Pons (tissue), 1 donor: Measurements from ENCODE around the gene CNTN2.

Source experiments
- DNase-seq: peaks from one replicate; pipeline ENCODE4 v3.0.0-alpha.2; 2016; ENCODE audit warnings: low spot score

CNTN2 gene

DNA sequence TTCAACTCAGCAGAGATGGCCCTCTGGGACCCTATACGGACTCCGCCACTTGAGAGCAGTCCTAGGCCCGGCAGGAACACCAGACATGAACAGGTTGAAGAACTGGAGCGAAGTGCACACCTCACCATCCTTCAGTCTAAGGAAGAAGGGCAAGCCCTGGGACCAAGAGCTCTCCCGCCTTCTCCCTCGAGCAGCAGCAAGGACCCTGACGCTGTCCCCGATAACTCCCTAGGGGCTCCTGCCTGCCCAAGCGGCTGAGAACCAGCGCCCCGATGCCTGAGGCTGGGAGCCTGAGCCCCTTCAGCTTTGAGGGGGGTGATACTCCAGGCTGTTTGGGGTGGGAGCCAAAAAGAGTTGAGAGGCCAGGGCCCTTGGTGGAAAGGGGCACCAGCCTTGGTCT lies 31.1 kb downstream of the CNTN2 start:
- DNase-seq: no peak

DNA sequence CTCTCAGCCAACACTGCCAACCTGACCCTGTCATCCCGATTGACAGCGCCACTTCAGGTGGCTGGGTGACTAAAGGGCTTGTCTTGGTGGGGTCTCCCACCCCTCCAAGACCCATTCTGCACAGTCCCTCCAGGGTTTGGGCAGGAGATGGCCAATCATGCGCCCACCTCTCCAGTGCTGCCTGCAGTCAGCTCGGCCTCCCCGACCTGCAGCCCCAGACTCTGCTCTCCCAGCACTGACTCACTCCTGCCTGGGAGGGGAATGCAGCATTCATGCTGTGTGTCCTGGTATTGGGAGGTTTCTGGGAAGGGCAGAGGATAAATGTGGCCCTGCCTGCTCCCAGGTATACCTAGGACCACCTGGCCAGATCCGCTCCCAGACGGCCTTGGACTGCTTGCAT lies 31.5 kb downstream of the CNTN2 start:
- no peak for DNase-seq

DNA sequence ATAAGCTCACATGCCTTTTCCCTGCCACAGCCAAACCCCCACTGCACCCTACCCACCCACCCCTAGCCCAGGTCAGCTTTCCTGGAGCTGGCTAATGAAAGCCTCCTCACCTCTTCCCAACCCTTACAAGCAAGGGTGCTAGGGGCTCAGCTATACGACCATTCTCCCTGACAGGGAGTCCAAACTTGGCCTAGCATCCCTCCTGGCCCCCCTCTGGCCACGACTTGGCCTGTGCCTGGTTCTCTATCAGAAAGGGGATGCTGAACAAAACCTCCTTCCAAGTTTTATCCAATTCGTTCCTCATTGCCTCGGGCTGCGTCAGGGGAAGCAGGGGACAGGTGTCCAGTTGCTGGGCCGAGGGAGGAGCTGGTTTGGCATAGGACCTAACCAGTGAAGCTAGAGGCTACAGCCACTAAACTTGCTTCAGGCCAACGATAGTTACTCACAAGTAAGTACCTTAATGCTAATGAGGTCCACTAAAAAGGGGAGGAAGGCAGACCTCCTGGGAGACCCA lies 32.7 kb downstream of the CNTN2 start:
- DNase-seq: no peak

DNA sequence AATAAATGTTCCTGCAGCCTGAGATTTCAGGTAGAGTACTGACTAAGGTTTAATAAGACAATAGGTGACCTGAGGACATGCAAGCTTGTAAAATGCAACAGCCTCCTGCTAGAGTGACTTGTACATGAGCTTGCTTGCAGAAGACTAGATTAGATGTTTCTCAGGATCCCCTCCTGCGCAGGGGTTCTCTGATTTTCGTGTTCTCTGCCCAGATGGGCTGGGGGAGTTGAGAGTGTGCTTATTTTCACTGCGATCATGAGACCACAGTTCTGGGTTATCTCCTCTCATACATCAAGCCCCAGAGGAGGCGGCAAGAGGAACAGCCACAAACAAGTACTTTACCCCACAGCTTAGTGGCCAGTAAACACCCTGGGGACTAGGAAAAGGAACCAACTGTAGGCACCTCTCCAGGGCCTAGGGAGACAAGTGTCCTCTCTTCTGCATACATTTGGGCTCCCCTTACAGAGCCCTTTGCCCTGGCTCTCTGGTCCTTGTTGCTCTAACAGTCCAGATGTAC lies 33.3 kb downstream of the CNTN2 start:
- no peak for DNase-seq

DNA sequence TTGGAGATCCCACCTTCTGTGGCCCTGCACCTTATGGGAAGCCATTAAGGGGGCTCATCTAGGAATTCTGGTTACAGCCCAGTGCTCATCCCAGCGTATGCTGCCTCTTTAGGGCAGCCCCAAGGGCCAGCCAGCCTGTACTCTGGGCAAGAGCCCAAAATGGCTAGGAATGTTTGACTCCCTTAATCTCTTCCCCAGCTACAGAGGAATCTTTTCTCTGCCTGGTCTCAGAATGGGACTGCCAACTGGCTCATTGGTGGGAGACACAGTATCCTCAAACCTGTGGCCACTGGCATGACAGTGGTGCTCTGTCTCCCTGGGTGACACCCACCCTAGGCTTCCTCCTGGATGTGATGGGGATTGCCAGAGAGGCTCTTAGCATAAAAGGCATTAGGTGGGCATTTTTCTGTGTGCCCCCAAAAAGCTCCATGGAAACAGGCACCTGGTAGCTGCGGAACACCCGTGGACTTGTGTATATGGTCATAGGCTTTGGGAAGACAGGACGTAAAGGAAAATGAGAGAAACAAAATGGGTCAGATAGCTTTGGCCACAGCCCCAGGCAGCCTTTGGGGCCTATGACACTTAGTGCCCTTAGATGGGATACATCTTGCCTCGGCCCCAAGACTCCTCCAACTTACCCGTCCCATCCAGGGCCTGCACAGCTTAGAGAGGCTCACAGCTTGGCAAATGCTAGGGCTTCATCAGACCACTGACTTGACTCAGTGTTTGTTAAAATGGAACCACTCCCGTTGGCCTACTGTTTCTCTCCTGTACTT lies 34.3 kb downstream of the CNTN2 start:
- DNase-seq: peak; percentile 64

DNA sequence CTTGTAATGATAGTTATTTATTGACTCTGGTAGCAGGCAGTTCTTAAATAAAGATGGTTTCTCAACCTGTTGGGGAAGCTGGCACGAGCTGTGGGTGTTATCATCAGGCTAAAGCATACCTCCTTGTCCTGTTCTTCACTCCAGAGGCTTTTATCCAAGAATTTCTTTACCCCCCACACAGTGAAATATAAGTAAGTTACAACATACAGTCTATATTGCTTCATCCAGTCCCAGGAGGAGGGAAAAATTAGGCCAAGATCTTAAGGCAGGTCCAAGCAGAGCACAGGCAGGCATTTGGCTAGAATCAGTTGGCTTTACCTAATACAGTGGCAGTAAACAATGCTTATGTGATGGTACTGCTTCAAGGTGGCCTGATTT lies 34.9 kb downstream of the CNTN2 start:
- no peak for DNase-seq

DNA sequence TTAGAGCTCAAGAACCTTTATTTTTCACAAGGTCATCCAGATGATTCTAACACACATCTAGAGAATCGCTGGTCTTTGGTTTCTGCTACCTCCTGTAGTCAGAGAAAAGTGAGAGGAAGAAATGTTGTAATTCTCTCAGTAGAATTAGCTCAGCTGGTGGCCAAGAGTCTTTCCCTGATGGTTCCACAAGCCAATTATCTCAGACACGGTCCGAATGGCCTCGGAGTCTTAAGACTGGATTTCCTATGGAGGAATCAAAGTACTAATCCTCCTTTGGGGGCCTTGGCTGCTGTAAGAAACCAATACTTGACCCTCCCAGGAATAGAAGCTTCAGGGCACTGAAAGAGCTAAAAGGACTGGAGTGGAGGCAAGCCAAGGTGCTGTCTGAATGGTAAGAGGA lies 39.4 kb downstream of the CNTN2 start:
- no peak for DNase-seq

DNA sequence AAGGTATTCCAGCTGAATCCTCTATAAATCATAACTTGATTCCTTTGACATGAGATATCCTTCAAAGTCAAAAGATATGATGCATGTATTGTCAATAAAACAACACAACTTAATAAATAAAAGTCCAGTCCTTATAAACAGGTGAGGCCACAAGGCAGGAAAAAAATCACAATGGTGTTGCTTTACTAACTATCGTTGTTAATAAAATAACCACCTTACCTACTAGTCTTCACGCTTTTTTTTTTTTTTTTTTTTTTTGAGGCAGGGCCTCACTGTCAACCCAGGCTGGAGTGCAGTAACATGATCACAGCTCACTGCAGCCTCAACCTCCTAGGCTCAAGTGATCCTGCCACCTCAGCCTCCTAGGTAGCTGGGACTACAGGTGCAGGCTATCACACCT lies 41.3 kb downstream of the CNTN2 start, which contains the start of gene TMEM81:
Gene TMEM81, minus strand, starts transcription at position 101 of the 400 bp plus-strand sequence. CDS start 140 bp downstream, outside the sequence.
- DNase-seq: no peak

DNA sequence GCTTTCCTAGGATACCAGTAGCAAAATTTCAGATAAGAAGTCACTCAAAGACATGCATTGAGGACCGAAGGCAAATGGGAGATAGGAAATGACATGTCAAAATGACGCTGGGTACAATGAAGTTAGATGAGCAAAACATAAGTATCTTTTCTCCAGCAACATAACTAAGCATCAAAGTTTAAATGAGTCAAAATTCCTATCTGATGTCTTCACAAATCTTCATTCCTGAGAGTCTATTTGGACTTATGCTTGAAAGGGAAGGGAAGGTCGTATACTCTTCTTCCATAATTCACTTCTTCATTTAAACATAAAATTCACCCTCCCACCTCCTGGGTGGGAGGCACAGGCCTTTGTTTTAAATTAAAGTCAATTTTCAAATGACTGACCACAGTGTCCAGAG lies 45.3 kb downstream of the CNTN2 start:
- DNase-seq: no peak

DNA sequence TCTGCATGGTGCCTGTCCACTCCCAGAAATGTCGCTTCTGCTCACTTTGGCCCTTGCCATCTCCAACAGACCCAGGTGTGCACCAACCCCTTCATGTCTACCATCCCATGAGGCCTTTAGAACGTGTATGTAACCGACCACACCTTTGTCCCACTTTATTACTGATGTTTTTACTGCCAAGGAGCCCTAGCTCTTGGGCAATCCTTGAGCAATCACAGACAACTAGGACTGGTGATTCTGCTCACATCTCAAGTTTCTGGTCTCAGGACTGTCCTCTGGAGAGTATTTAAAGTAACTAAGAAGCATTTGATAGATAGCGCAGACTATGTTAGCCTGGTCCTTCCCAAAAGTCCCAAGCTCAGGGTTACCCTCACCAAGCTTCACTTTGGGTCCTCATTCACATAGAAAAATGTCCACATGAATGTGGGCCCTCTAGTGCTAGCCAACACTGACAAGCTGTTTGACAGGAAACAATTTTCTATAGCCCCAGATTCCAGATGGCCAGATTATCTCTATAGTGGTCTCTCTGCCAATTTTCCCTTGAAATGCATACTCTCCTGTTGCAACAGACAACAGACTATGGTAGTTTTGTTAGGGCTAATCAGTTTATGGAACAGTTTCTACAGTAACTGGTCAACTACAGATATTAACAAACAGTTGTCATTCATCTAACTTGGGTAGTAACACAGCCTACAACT lies 48.2 kb downstream of the CNTN2 start:
- no peak for DNase-seq

DNA sequence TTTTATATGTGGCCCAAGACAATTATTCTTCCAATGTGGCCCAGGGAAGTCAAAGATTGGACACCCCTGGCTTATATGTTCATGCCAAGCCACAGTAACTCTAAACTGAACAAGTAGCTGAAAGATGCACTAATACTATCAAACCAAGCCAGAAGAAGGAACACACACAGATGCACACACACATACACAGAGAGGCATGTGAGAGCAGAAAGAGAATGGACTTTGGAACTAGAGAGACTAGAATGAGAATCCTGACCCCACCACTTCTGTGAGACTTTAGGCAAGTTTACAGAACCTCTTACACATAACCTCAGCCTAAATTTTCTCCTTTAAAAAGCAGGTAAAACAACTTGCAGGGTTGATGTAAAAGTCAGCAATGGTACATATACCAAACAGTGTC lies 52.4 kb downstream of the CNTN2 start:
- no peak for DNase-seq

DNA sequence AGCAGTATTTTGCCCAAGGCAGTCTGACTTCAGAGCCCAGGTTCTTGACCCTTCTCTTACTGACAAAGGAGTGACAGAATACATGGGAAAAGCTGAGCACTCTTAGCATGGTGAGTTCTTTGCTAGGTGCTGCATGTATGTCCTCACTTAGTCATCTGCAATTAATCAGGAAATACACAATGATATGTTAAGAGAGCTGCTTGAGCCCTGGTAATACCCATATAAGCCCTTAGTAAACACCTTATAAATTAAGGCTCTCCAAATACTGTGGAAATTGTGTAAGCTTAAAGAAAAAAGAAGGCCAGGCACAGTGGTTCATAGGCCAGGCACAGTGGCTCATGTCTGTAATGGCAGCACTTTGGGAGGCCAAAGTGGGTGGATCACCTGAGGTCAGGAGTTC lies 55.2 kb downstream of the CNTN2 start:
- DNase-seq: no peak

DNA sequence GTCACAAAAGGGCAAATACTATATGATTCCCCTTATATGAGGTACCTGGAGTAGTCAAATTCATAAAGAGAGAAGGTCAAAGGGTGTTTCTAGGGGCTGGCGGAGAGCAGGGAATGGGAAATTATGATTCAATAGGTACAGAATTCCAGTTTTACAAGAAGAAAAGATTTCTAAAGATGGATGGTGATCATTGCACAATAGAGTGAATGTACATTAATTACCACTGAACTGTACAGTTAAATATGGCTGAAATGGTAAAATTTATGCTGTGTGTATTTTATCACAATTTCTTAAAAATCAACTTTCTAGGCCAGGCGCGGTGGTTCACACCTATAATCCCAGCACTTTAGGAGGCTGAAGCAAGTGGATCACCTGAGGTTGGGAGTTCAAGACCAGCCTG lies 59.4 kb downstream of the CNTN2 start:
- no peak for DNase-seq

DNA sequence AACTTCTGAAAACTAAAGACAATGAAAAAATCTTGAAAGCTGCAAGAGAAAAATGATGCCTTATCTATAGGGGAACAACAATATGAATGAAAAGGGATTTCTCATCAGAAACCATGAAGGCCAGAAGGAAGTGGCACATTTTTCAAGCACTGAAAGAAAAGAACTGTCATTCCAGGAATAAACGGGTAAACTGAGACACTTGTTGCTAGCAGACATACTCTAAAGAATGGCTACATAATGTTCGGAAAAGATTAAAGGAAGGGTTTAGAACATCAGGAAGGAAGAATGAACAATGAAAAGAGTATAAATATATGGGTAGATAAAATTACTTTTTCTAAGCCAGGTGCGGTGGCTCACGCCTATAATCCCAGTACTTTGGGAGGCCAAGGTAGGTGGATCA lies 64.3 kb downstream of the CNTN2 start:
- no peak for DNase-seq

DNA sequence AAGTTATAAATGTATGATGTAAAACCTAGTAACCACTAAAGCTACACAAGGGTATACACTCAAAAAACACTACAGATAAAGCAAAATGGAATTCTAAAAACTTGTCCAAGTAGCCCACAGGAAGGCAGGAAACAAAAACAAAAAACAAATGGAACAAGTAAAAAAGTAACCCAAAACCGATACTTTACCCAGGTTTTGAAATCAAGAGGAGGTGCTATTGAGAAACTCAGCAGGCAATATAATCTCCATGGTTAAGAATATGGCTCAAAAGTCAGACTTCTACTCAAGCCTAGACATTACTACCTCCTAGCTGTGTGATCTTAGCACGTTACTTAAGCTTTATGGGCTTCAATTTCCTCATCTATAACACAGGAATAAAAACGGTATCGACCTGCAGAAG lies 65.5 kb downstream of the CNTN2 start:
- no peak for DNase-seq

DNA sequence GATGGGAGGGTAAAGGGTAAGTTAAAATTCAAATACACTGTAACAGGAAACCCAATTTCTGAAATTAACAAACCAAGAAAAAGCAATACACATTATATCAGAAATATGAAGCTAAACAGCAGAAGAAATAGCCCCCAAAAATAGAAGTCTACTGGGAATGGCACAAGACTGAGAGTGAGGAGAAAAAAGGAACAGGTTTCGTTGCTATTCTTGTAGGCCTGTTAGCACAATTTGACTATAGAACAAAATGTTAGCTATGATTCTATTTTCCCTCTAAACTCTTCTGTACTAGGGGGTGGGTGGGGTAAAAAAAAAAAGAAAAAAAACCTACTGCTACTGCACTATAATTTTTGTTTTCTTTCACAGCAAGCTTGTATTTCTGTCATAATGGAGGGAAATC lies 66.3 kb downstream of the CNTN2 start:
- no peak for DNase-seq

DNA sequence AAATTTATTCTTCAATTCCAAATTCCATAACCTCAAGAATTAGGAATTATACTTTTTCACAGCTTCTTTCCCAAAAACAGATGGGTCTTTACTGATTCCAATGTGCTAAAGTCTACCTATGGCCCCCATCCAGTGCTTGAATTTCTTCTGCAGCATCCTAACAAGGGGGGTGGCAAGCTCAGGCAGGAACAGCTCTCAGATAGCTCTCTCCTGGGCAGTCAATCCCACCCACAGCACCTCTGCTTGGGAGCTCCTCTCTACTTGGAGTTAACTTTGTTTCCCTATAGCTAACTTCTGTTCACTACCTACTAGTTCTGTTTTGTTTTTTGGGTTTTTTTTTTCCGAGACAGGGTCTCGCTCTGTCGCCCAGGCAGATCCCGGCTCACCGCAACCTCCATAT lies 66.7 kb downstream of the CNTN2 start:
- no peak for DNase-seq

DNA sequence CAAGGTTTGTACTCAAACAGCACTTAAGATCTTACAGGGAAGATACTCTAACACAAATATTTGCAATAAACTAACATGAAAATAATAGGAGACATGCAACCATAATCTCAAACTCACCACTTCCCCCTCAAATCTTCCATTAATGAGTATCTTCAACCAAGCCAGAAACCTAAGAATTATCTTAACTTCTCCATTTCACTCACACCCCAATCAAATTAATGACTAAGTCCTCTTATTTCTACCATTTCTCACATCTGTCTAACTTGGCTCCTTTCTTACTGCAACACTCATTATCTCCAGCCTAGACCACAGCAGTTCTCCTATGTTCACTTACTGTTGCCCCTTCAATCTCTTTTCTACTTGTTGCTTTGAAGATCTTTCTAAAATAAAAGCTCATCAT lies 68.3 kb downstream of the CNTN2 start:
- no peak for DNase-seq

DNA sequence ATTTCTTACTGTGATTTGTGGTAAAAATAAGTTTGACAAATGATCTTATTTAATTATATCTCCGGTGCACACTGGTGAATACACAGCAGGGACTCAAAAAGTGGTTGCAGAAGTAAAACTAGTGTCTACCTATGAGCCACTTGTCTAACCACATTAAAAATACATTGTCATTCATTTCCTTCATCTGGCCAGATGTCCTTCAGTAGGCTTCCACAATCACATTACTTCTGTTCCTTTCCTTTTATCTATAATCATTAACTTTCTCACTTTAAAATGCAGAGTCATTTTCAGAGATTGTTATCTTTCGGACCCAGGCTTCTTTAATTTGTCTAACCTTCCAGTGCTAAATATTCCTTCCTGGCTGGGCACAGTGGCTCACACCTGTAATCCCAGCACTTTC lies 75.7 kb downstream of the CNTN2 start:
- DNase-seq: no peak

DNA sequence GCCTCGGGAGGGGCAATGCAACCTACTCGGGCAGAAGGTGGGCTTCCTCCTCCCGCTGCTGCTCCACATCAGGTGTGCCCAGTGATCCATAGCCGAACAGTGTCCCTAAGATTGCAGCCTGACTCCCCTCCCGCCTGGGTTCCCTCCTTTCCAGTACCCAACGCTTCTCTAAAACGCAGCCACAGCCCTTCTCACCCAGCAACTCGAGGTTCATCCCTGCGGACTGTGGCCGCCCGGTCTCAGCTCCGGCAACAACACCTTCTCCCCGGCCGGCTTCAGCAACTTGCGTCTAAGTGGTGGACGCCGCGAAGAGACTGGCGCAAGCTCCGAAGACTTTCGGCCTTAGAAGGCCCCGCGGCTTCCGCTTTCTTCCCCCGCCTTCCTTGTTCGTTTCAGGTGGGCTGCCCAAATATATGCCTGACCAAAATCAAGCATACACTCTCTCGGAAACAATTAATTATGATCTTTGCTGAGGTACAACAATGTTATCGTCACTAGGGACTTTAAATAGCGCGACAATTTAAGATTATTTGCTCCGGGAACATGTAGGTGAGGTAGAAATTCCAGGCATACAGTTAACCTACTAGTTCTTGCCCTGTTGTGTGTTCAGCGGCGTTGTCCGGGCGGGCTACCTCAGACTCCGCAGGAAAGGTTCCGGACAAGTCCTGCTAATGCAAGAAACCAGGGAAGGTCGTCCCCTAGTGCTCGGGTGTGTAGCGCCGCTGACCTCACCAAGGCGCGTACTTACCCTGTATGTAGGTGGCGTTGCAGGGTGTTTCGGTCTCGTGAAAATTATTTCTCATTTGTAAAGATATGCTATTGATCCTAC lies 78.9 kb downstream of the CNTN2 start, which contains the start of gene RBBP5:
Gene RBBP5, minus strand, starts transcription at position 319 of the 829 bp plus-strand sequence. Its CDS starts 105 bp downstream, at position 214.
- DNase-seq: peak; percentile 97

DNA sequence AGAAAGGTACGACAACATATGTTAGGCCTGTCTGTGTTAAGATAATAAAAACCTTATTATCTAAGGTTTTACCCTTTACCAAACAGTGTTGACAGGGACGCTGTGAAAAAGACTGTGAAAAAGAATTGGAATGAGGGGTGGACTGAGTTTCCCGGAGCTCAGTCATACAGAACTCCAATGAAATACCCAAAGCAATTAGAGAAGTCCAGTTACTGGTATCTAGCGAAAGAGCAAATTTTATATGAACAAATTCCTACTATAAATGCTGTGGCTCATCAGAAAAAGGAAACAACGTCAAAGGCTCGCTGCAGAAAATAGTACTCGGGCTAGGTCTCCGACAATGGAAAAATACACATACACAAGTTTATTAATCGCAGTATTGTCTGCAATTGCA lies 79.5 kb downstream of the CNTN2 start:
- DNase-seq: no peak

DNA sequence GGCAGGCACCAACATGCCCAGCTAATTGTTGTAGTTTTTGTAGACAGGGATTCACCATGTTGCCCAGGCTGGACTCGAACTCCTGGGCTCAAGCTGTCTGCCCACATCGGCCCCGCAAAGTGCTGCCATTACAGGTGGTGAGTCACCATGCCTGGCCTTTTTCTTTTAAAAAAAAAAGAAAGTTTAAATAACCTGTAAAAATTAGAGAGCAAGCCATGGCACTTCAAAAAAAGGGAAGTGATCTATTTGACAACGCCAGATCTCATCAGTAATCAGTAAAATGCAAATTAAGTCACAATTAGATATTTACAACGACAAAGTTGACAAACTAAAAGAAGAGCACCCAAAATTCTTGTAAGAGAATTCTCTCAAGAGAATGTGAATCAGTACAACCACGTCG lies 81.7 kb downstream of the CNTN2 start:
- DNase-seq: no peak
